B cell (primary cell): Measurements from ENCODE around the gene SOCS3. TPM values are rescaled to one million over a fixed set of nuclear protein-coding genes. Genes with fewer than 3 reads are reported as not detected.
A peak's percentile ranks its signal among the peaks of the same experiment; 100 is the strongest.

Experiments used
- ATAC-seq: fragments of 200-7000 bp; cut with Tn5 transposase; one replicate; pipeline ENCODE4 v1.10.0; 2021; ENCODE audit warnings: low read depth, mild to moderate bottlenecking, moderate number of reproducible peaks, moderate library complexity
- CTCF ChIA-PET: fragments of 350-600 bp; sonication (Branson Sonifier 250); formaldehyde crosslinking; loops from one replicate; lab custom pipeline; 2021; ENCODE audit warnings: antibody characterized with exemption, inconsistent platforms; lab: Charles Lee
- POLR2A ChIA-PET: fragments of 350-600 bp; sonication (Branson Sonifier 250); formaldehyde crosslinking; loops from one replicate; lab custom pipeline; 2021; ENCODE audit warnings: antibody characterized with exemption; lab: Charles Lee
- DNase-seq: peaks from one replicate; pipeline ENCODE4 v3.0.0; 2013
- H2AFZ ChIP-seq: 2 replicates; pipeline ENCODE4 v1.6.1; 2012; ENCODE audit warnings: mild to moderate bottlenecking, low read depth, low read length; ENCODE audit not compliant: insufficient read depth, poor library complexity, severe bottlenecking
- H3K27ac ChIP-seq, 2 donors: 1 replicate in 1 of 2; 2 replicates in 1 of 2; pipeline ENCODE4 v1.5.1; 2012 to 2013; ENCODE audit warnings: low read length in 2 of 2, mild to moderate bottlenecking in 2 of 2, moderate library complexity in 1 of 2
- H3K27me3 ChIP-seq, 4 experiments: fragments of 200-600 bp in 1 of 4; sonication (generic) in 1 of 4; replicated peaks in 1 of 4; 1 replicate in 2 of 4; 2 replicates in 2 of 4; pipeline versions ENCODE4 v1.6.1 to v1.7.0; 2013 to 2016; ENCODE audit warnings: low read length in 3 of 4, mild to moderate bottlenecking in 2 of 4, mixed read lengths in 1 of 4, moderate library complexity in 1 of 4; ENCODE audit not compliant: insufficient read depth in 4 of 4, control insufficient read depth in 3 of 4; ENCODE audit errors: control extremely low read depth in 1 of 4
- H3K36me3 ChIP-seq, 2 experiments: replicated peaks in 1 of 2; 1 replicate in 1 of 2; 2 replicates in 1 of 2; pipeline versions ENCODE4 v1.6.1 to v1.7.1; 2013; ENCODE audit warnings: low read length in 1 of 2; ENCODE audit not compliant: insufficient read depth in 2 of 2, control insufficient read depth in 1 of 2; ENCODE audit errors: control extremely low read depth in 1 of 2, extremely low read depth in 1 of 2
- H3K4me1 ChIP-seq, 2 donors: fragments of 200-600 bp in 1 of 2; sonication (generic) in 1 of 2; 1 replicate in 1 of 2; 2 replicates in 1 of 2; pipeline versions ENCODE4 v1.5.1 to v1.6.1; 2013 to 2017; ENCODE audit warnings: low read length in 2 of 2; ENCODE audit not compliant: control insufficient read depth in 2 of 2, insufficient read depth in 2 of 2
- H3K4me2 ChIP-seq: replicated peaks from 2 replicates; pipeline ENCODE3; 2012; ENCODE audit warnings: mild to moderate bottlenecking, low read depth, low read length; ENCODE audit not compliant: poor library complexity, severe bottlenecking
- H3K4me3 ChIP-seq, 5 experiments: fragments of 200-600 bp in 1 of 5; sonication (generic) in 1 of 5; 1 replicate in 3 of 5; 2 replicates in 2 of 5; pipeline versions ENCODE4 v1.5.1 to v1.7.0; 2011 to 2016; ENCODE audit warnings: low read length in 4 of 5, mild to moderate bottlenecking in 4 of 5, low read depth in 2 of 5, control low read depth in 1 of 5, moderate library complexity in 1 of 5; ENCODE audit not compliant: insufficient read depth in 1 of 5; ENCODE audit errors: control extremely low read depth in 1 of 5, extremely low read depth in 1 of 5
- H3K79me2 ChIP-seq: fragments of 200-600 bp; sonication (generic); one replicate; pipeline ENCODE4 v1.6.0; 2016; ENCODE audit warnings: low read length; ENCODE audit not compliant: control insufficient read depth, insufficient read depth
- H3K9ac ChIP-seq: fragments of 200-600 bp; sonication (generic); 2 replicates; pipeline ENCODE4 v1.6.1; 2017; ENCODE audit warnings: mild to moderate bottlenecking, low read length, moderate library complexity
- H3K9me3 ChIP-seq, 3 donors: one replicate each; pipeline versions ENCODE4 v1.6.1 to v1.7.1; 2013; ENCODE audit warnings: low read length in 2 of 3; ENCODE audit not compliant: control insufficient read depth in 2 of 3, insufficient read depth in 1 of 3; ENCODE audit errors: control extremely low read depth in 1 of 3
- H4K20me1 ChIP-seq: 2 replicates; pipeline ENCODE4 v1.6.0; 2012; ENCODE audit warnings: mild to moderate bottlenecking, low read length; ENCODE audit not compliant: insufficient read depth, control insufficient read depth, poor library complexity, severe bottlenecking
- H3K27ac Mint-ChIP-seq: one replicate; pipeline ENCODE4 v1.8.0; 2021; ENCODE audit warnings: mixed read lengths
- H3K27me3 Mint-ChIP-seq: one replicate; pipeline ENCODE4 v1.8.0; 2021; ENCODE audit warnings: mixed read lengths
- H3K4me1 Mint-ChIP-seq: one replicate; pipeline ENCODE4 v1.8.0; 2021; ENCODE audit warnings: mixed read lengths
- H3K4me3 Mint-ChIP-seq: one replicate; pipeline ENCODE4 v1.8.0; 2021; ENCODE audit warnings: mixed read lengths
- H3K9me3 Mint-ChIP-seq: one replicate; pipeline ENCODE4 v1.8.0; 2022; ENCODE audit warnings: mixed read lengths; ENCODE audit not compliant: insufficient read depth
- CTCF ChIP-seq: fragments of 200-600 bp; IDR thresholded peaks from one replicate; pipeline ENCODE4 v1.8.0; 2022; ENCODE audit warnings: antibody characterized with exemption, mild to moderate bottlenecking
- EZH2 ChIP-seq: IDR thresholded peaks from 2 replicates; pipeline ENCODE4 v1.6.1; 2012; ENCODE audit warnings: borderline replicate concordance, low read depth, mild to moderate bottlenecking, moderate library complexity, low read length; ENCODE audit not compliant: insufficient read depth, poor library complexity, severe bottlenecking
- WGBS: methylation state at CpG from one replicate; pipeline ENCODE4 v1.1.5; 2013; ENCODE audit warnings: missing lambda C conversion rate; ENCODE audit not compliant: insufficient coverage; 5-methylcytosine and 5-hydroxymethylcytosine counted together
- intact Hi-C: fragments of 100-400 bp; cut with micrococcal nuclease; formaldehyde crosslinking; loops from one replicate; pipeline ENCODE4 v1.10.0; 2022
- polyA plus RNA-seq: library from polyadenylated mRNA; depleted of rRNA; stranded (reverse); fragments of >200 nt; gene quantifications from 2 replicates; pipeline ENCODE4 v1.2.3, GENCODE V29; 2012
- total RNA-seq, 2 donors: library from RNA; stranded (reverse); fragments of 120-200 nt in 1 of 2; gene quantifications; 1 replicate in 1 of 2; 2 replicates in 1 of 2; pipeline versions ENCODE4 v1.2.3 to v1.2.4, GENCODE V29; 2013 to 2022

SOCS3 gene
- total and polyA plus RNA-seq, 2 donors (not counting 1 experiment from before 2014, with no cell fraction given), result 41.8 to 67.6 TPM

DNA sequence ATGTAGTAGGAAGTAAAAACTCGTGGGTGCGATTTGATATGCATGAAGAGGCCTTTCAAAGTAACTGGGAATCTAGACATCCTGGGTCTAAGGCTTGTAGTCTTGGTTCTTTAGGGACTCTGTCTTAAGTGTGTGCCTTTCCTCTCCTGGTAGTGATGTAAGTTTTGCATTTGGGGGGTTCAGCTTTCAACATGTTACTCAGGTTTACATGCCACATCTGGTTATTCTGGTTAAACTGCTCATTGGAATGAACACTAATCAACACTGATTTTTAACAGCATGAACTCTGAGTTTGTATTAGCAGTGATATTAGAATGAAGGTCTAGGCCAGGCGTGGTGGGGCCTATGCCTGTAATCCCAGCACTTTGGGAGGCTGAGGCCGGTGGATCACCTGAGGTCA lies 33.7 kb upstream of the SOCS3 start:
- Mint-ChIP-seq H3K4me3 (no peak overlapping the region), H3K4me1 (peaks cover 28% of the 10 kb centered on the region), H3K9me3 (no peaks in the 10 kb centered on the region), H3K27ac (peak overlapping the region; percentile 55), H3K27me3 (no peaks in the 10 kb centered on the region)
- peaks cover 97% of the 10 kb centered on the region for H4K20me1 ChIP-seq
- WGBS, result 100% methylated on average over 2 of the region's 4 CpGs
- H3K79me2 ChIP-seq, result peaks cover 99% of the 10 kb centered on the region
- POLR2A ChIA-PET, result no interaction called here
- H3K4me1 ChIP-seq, result peaks cover 7 to 15% of the 10 kb centered on the region in 2 donors
- no peak overlapping the region for H3K4me3 ChIP-seq
- CTCF ChIA-PET, result no interaction called here
- H3K9ac ChIP-seq, result no peak overlapping the region
- TF ChIP-seq CTCF, result no peak
- TF ChIP-seq EZH2, result no peak
- ATAC-seq, result no peak
- DNase-seq, result no peak
- H2AFZ ChIP-seq, result no peak overlapping the region
- no peak overlapping the region for H3K27ac ChIP-seq
- no peaks in the 10 kb centered on the region for H3K27me3 ChIP-seq
- no peaks in the 10 kb centered on the region for H3K9me3 ChIP-seq
- peaks cover 0 to 59% of the 10 kb centered on the region in 2 experiments for H3K36me3 ChIP-seq
- intact Hi-C loops, result no loop called here
- no peak overlapping the region for H3K4me2 ChIP-seq

- no peak overlapping the region for H3K4me3 ChIP-seq
- WGBS, result 98% methylated on average over 5 of the region's 6 CpGs
- peaks cover 98% of the 10 kb centered on the region for H3K79me2 ChIP-seq
- peaks cover 0 to 48% of the 10 kb centered on the region in 2 experiments for H3K36me3 ChIP-seq
- peaks cover 37% of the 10 kb centered on the region for H3K4me1 Mint-ChIP-seq
- no peaks in the 10 kb centered on the region for H3K27me3 Mint-ChIP-seq
- TF ChIP-seq CTCF, result no peak
- TF ChIP-seq EZH2, result no peak
- H3K27ac ChIP-seq, result no peak overlapping the region
- H3K9me3 ChIP-seq, result no peaks in the 10 kb centered on the region
- ChIA-PET POLR2A (no interaction called here), CTCF (interaction anchor here (0.9 to 1.4 kb wide), 2 partner anchors 10 to 30 kb away, joined by 5 to 6 read pairs; no protein-coding TSS in a partner anchor)
- intact Hi-C loops, result no loop called here
- H3K4me3 Mint-ChIP-seq, result no peak overlapping the region
- ATAC-seq, result no peak
- H3K9me3 Mint-ChIP-seq, result no peaks in the 10 kb centered on the region
- H3K27ac Mint-ChIP-seq, result no peak overlapping the region
- DNase-seq, result no peak
- no peak overlapping the region for H2AFZ ChIP-seq
- H3K9ac ChIP-seq, result no peak overlapping the region
- H3K4me2 ChIP-seq, result no peak overlapping the region
- H3K4me1 ChIP-seq, result peaks cover 19 to 27% of the 10 kb centered on the region in 2 donors
- peaks cover 97% of the 10 kb centered on the region for H4K20me1 ChIP-seq
- no peaks in the 10 kb centered on the region for H3K27me3 ChIP-seq
These were observed 32.4 kb upstream of the SOCS3 start for GRCh38 chr17:78392295-78392694.
